K562 (cell line): ENCODE measurements around the gene MANEAL. TPM values are rescaled to one million over a fixed set of nuclear protein-coding genes. Genes with fewer than 3 reads are reported as not detected.
A peak's percentile ranks its signal among the peaks of the same experiment; 100 is the strongest.

Source experiments
- ARNT ChIP-seq, 2 experiments: fragments of 450-650 bp; IDR thresholded peaks; 2 replicates each; pipeline ENCODE4 v1.6.1; 2016; ENCODE audit warnings: mild to moderate bottlenecking in 1 of 2
- CREB3L1 ChIP-seq: fragments of 450-650 bp; IDR thresholded peaks from 2 replicates; pipeline ENCODE4 v1.6.1; 2014; ENCODE audit warnings: low read depth, mild to moderate bottlenecking, moderate library complexity, borderline replicate concordance
- GABPB1 ChIP-seq: sonication (generic); formaldehyde crosslinking; IDR thresholded peaks from 2 replicates; pipeline ENCODE4 v1.8.0; 2022; ENCODE audit warnings: mild to moderate bottlenecking, missing genetic modification reagents
- GATAD2B ChIP-seq: fragments of 450-650 bp; IDR thresholded peaks from 2 replicates; pipeline ENCODE4 v1.6.1; 2017; ENCODE audit warnings: mild to moderate bottlenecking, borderline replicate concordance
- HDAC6 ChIP-seq: IDR thresholded peaks from 2 replicates; pipeline ENCODE4 v1.6.1; 2012; ENCODE audit warnings: low read depth, mild to moderate bottlenecking, control low read depth, inconsistent platforms, low read length, moderate library complexity
- NRF1 ChIP-seq, 2 experiments: fragments of 450-650 bp; IDR thresholded peaks in 1 of 2; conservative IDR thresholded peaks in 1 of 2; 2 replicates each; pipeline ENCODE4 v1.6.1; 2014; ENCODE audit warnings: mild to moderate bottlenecking in 2 of 2
- POLR2G ChIP-seq: fragments of 200-400 bp; formaldehyde crosslinking; IDR thresholded peaks from 2 replicates; pipeline ENCODE4 v1.6.1; 2017; ENCODE audit warnings: low read depth, mild to moderate bottlenecking, antibody characterized with exemption, low read length, moderate library complexity
- REST ChIP-seq, 2 experiments: fragments of 450-650 bp; formaldehyde crosslinking in 1 of 2; IDR thresholded peaks; 2 replicates each; pipeline versions ENCODE4 v1.4.0 to v1.6.1; 2014 to 2020; ENCODE audit warnings: mild to moderate bottlenecking in 2 of 2, borderline replicate concordance in 1 of 2, low read depth in 1 of 2
- SMAD4 ChIP-seq: fragments of 250-450 bp; sonication (Bioruptor Pico); conservative IDR thresholded peaks from 2 replicates; pipeline ENCODE4 v1.8.0; 2021; ENCODE audit warnings: inconsistent platforms, mild to moderate bottlenecking, moderate library complexity
- SOX6 ChIP-seq: fragments of 450-650 bp; IDR thresholded peaks from 2 replicates; pipeline ENCODE4 v1.6.1; 2014; ENCODE audit warnings: mild to moderate bottlenecking
- THAP12 ChIP-seq: fragments of 250-450 bp; sonication (Bioruptor Pico); IDR thresholded peaks from 2 replicates; pipeline ENCODE4 v1.9.0; 2021; ENCODE audit warnings: mild to moderate bottlenecking, inconsistent platforms
- ZNF398 ChIP-seq: fragments of 250-450 bp; sonication (Bioruptor Pico); IDR thresholded peaks from 2 replicates; pipeline ENCODE4 v1.8.0; 2021; ENCODE audit warnings: moderate library complexity, mild to moderate bottlenecking, inconsistent platforms
- polyA plus RNA-seq, 8 experiments: library from polyadenylated mRNA; depleted of rRNA in 4 of 8; stranded (reverse) in 5 of 8; unstranded in 3 of 8; fragments of >200 nt; fragmentation: Nextera tagmentation in 2 of 8; fragmentation: Illumina TruSeq in 1 of 8; extraction: Ambion mirVana in 2 of 8; extraction: Trizol in 1 of 8; gene quantifications; 2 replicates each; pipeline versions ENCODE4 v1.2.1 to v1.2.3, GENCODE V29; 2011 to 2014; ENCODE audit warnings: inconsistent platforms in 1 of 8, missing spikeins in 1 of 8
- total RNA-seq, 7 experiments: library from RNA; depleted of rRNA in 6 of 7; stranded (reverse); fragments of >200 nt in 6 of 7; fragmentation: Illumina TruSeq in 2 of 7; extraction: Trizol in 2 of 7; gene quantifications; 2 replicates each; pipeline versions ENCODE4 v1.2.1 to v1.2.3, GENCODE V29; 2011 to 2021; ENCODE audit warnings: low replicate concordance in 1 of 7

Gene MANEAL
- total and polyA plus RNA-seq, 9 of the 15 experiments (the other 6 are each of a cell fraction or from before 2014, with no cell fraction given): 0.37 to 3.2 (median 1.2) TPM

GRCh38 chr1:37793773-37794371 is at the start of gene MANEAL (continued):
- TF ChIP-seq THAP12 (0 out of 2 replicates have a peak, but pooled peaks have one; percentile 29), SOX6 (no peak), REST (IDR thresholded peaks at IDR 0.05; ENCODE audit: borderline replicate concordance) (peak; percentile 53), REST (CRISPR knock-in tag; IDR thresholded peaks at IDR 0.05; ENCODE audit: low read depth) (peak; percentile 89), ARNT (IDR thresholded peaks at IDR 0.05) (no peak), GABPB1 (CRISPR knock-in tag) (0 out of 2 replicates have a peak, but pooled peaks have one; percentile 5), NRF1 (conservative IDR thresholded peaks at IDR 0.05 in 1 of 2, IDR thresholded peaks at IDR 0.05 in 1 of 2) (peak in 1 of 2 experiments; percentile 9; a peak in 2 of 4 replicates), POLR2G (peak; percentile 56), CREB3L1 (peak; percentile 42; the same call in 1 of the 2 replicates), GATAD2B (0 out of 2 replicates have a peak, but pooled peaks have one; percentile 54), SMAD4 (peak; percentile 54; the same call in 1 of the 2 replicates), ZNF398 (no peak), HDAC6 (0 out of 2 replicates have a peak, but pooled peaks have one; percentile 84)
